Measurements from ENCODE around the gene VWA8.
"Not testable (repeated sequence)": the region's sequence is repeated elsewhere in the genome, so short reads cannot be mapped to it uniquely, and the experiment has no call there.

The VWA8 gene

GRCh38 chr13:41751277-41751676 is 209.6 kb downstream of the VWA8 start:
- H3K4me3 ChIP-seq (replicated peaks in 1 of 2; ENCODE audit: low read depth in 2 of 2, low read length in 2 of 2): no peak overlapping the region
- DNase-seq (ENCODE audit: low read depth in 2 of 2): peak; percentile 56 to 85
- no peak for TF ChIP-seq CTCF (IDR thresholded peaks at IDR 0.05; ENCODE audit: low read depth, low read length)

DNA sequence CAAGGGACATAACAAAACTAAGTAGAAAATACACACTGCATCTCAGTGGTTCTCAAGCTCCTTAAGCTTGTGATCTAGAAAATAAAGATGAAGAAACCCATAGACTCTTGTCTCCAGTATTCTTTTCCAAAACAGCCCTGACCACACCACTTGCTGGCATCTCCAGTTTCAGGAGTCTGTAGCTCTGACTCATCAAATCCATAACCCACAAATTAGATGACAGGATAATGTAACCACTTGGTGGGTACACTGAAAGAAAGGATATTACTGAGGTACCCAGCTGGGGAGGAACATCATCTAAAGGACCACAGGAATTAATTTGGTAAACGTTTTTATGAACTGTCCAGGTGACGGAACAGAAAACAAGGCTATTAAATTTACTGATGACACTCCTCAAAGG is 214.7 kb downstream of the VWA8 start:
- H3K4me3 ChIP-seq (replicated peaks in 1 of 2; ENCODE audit: low read depth in 2 of 2, low read length in 2 of 2): no peak overlapping the region
- peak; percentile 44 to 47 for DNase-seq (ENCODE audit: low read depth in 2 of 2)
- TF ChIP-seq CTCF (IDR thresholded peaks at IDR 0.05; ENCODE audit: low read depth, low read length): no peak

DNA sequence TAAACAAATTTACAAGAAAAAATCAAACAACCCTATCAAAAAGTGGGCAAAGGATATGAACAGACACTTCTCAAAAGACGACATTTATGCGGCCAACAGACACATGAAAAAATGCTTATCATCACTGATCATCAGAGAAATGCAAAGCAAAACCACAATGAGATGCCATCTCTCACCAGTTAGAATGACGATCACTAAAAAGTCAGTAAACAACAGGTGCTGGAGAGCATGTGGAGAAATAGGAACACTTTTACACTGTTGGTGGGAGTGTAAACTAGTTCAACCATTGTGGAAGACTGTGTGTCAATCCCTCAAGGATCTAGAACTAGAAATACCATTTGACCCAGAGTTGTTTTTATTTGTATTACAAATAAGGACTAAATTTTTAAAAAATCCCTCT is 215.4 kb downstream of the VWA8 start:
- not testable (repeated sequence) for DNase-seq (ENCODE audit: low read depth in 2 of 2); H3K4me3 ChIP-seq (replicated peaks in 1 of 2; ENCODE audit: low read depth in 2 of 2, low read length in 2 of 2)

DNA sequence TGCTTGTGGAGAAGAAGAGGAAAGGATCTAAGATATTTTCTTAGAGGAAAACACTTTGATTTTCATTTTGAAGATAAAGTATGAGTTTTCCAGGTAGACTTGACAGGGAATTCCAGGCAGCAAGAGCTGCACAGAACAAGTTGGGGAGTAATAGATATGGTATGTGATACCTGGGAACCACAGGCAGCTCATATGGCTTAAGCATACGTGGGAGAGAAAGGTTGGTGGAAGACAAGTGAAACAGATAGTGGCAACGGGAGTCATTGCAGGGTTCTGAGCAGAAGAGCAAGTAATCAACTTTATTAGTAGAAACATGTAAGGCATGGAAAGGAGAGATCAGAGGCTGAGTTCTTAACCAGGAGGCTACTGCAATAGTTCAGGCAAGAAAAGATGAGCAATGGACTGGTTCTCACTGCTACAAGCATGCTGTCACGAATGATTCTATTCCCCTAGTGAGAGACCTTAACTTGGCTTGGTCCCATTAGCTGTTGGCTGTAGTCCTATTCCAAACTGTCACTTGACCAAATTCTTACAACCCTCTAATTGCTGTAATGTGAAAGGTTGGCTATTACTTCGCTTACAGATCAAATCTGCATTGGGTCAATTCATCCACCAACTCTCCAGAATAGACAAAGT is 217.9 kb downstream of the VWA8 start:
- no peak for TF ChIP-seq CTCF (IDR thresholded peaks at IDR 0.05; ENCODE audit: low read depth, low read length)
- no peak overlapping the region for H3K4me3 ChIP-seq (replicated peaks in 1 of 2; ENCODE audit: low read depth in 2 of 2, low read length in 2 of 2)
- DNase-seq (ENCODE audit: low read depth in 2 of 2): no peak

DNA sequence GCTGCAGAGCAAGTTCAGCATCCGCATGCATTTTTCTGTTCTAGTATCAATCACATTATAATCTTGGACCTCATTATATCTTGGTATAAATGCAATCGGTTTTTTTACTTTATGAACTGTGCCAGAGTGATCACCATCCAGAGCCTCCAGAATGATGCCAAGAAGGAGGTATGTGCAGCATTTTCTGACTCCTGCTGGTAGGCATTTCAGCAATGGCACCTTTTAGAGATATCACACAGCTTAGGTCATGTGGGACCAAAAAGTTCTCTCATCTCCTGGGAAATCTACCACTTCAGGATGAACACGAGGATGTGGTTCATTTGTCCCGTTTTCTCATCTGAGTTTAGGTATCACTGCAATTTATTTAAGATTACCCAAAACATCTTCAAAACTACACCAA is 220.4 kb downstream of the VWA8 start:
- no peak for TF ChIP-seq CTCF (IDR thresholded peaks at IDR 0.05; ENCODE audit: low read depth, low read length)
- H3K4me3 ChIP-seq (replicated peaks in 1 of 2; ENCODE audit: low read depth in 2 of 2, low read length in 2 of 2): no peak overlapping the region
- no peak for DNase-seq (ENCODE audit: low read depth in 2 of 2)

DNA sequence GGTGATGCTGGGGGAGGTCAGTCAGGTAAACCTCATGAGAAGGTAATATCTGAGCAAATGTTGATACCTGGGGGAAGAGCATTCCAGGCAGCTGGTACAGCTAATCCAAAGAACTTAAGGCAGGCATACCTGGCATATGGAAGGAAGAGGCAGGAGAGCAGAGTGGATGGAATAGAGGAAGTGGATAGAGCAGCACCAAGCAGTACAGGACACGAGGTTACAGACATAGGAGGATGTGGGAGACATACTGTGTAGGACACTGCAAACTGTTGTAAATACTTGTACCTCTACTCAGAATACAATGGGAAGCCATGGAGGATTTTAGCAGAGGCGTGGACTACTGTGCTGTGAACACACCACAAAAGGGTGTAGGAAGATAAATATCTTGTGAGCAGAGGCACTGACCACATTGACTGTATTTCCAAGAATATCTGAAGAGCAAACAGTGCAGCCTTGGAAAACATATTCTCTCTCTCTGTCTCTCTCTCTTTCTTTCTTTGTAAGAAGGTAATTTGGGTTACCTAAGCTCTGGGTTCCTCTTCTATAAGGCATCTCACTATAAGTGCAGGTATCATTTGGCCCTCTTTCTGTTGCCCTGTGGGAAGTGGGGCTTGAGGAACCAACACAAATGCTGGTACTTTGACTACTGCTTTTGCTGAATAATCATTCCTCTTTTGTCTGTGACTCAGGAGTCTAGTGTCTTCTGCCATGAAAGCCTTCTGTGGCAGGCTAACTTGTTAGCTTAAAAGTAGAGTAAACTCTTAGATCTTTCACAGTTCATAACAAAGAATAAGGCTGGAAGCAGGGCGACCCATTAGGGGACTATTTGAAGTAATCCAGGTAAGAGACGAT is 238.0 kb downstream of the VWA8 start:
- no peak for DNase-seq (ENCODE audit: low read depth in 2 of 2)
- no peak for TF ChIP-seq CTCF (IDR thresholded peaks at IDR 0.05; ENCODE audit: low read depth, low read length)
- no peak overlapping the region for H3K4me3 ChIP-seq (replicated peaks in 1 of 2; ENCODE audit: low read depth in 2 of 2, low read length in 2 of 2)

DNA sequence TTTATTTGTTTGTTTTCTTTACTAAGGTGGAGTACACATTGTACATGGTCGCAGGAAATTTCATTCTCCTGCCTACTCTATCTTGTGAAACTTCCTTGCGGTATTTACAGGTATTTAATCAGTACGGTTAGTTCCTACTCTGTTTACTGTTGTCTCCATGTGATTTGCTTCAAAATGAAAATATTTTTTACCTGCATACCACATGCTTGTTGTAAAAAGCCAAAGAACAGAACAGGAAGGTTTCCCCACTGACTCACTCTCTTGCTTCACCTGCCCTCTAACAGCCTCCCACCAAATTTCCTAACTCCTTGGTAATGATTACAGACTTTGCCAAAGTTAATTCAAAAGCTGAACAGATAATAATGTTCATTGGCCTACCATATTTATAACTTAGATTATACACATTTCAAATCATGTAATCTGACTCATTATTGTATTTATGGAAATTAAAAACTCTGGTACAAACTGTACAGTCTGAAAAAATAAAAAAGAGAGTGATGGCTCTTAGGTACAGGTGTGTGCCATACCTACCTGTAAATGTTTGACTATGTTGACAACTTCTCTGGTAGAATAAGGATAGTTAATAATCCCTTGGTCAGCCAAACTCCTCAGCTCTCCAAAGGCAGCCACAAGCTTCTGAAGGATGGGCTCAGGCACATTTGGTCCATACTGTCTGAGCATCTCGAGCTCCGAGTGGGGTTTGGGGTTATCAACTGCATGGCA is 239.9 kb downstream of the VWA8 start:
- no peak for DNase-seq (ENCODE audit: low read depth in 2 of 2)
- H3K4me3 ChIP-seq (replicated peaks in 1 of 2; ENCODE audit: low read depth in 2 of 2, low read length in 2 of 2): no peak overlapping the region
- no peak for TF ChIP-seq CTCF (IDR thresholded peaks at IDR 0.05; ENCODE audit: low read depth, low read length)
